Measurements from ENCODE around the gene SPSB2. TPM values are rescaled to one million over a fixed set of nuclear protein-coding genes. Genes with fewer than 3 reads are reported as not detected.

SPSB2 gene
- polyA plus RNA-seq, 1 experiment, result 2.6 TPM

DNA sequence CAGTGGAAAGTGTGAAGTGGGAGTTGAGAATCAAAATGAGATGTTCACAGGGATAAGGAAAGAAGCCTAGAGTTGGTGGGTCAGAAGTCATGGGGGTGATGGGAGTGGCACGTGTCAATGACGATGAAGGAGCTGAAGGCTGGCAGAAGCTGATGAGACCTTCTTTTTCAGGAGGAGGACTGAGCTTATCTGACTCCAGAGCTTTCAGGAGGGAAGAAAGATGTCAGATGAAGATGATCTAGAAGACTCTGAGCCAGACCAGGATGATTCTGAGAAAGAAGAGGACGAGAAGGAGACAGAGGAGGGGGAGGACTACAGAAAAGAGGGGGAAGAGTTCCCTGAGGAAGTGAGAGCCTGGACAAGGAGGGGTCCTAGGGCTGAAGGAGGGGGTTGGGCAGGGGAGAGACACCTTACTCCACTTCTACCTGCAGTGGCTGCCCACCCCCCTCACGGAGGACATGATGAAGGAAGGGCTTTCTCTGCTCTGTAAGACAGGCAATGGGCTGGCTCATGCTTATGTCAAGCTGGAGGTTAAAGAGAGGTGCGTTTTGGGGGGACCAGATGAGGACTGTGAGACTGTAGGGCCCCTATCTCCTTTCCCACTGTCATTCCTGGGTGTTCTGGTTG is 32.4 kb upstream of the SPSB2 start:
- no peak overlapping the region for H3K27ac ChIP-seq (ENCODE audit: low read depth, low read length)
- CTCF ChIA-PET, result interaction anchor here (0.6 to 4.4 kb wide), 5 partner anchors 8 to 36 kb away, joined by 3 to 23 read pairs (median 6); partner anchors contain the start of genes ENO2 and SPSB2
- POLR2A ChIA-PET, result interaction anchor here (1.6 kb wide), 1 partner anchor 14 kb away, joined by 4 read pairs; no protein-coding TSS in a partner anchor
- TF ChIP-seq, protein P1, sequence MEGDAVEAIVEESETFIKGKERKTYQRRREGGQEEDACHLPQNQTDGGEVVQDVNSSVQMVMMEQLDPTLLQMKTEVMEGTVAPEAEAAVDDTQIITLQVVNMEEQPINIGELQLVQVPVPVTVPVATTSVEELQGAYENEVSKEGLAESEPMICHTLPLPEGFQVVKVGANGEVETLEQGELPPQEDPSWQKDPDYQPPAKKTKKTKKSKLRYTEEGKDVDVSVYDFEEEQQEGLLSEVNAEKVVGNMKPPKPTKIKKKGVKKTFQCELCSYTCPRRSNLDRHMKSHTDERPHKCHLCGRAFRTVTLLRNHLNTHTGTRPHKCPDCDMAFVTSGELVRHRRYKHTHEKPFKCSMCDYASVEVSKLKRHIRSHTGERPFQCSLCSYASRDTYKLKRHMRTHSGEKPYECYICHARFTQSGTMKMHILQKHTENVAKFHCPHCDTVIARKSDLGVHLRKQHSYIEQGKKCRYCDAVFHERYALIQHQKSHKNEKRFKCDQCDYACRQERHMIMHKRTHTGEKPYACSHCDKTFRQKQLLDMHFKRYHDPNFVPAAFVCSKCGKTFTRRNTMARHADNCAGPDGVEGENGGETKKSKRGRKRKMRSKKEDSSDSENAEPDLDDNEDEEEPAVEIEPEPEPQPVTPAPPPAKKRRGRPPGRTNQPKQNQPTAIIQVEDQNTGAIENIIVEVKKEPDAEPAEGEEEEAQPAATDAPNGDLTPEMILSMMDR (IDR thresholded peaks at IDR 0.05; ENCODE audit: low read depth, low read length), result no peak
- no peaks in the 10 kb centered on the region for H3K27me3 ChIP-seq (ENCODE audit: control insufficient read depth, insufficient read depth, low read length)
- no peak for DNase-seq (ENCODE audit: low read depth, low spot score)
- no peaks in the 10 kb centered on the region for H3K9me3 ChIP-seq (ENCODE audit: control insufficient read depth, insufficient read depth, low read length)
- H3K4me3 ChIP-seq (ENCODE audit: low read depth, low read length), result peak overlapping the region; percentile 96

DNA sequence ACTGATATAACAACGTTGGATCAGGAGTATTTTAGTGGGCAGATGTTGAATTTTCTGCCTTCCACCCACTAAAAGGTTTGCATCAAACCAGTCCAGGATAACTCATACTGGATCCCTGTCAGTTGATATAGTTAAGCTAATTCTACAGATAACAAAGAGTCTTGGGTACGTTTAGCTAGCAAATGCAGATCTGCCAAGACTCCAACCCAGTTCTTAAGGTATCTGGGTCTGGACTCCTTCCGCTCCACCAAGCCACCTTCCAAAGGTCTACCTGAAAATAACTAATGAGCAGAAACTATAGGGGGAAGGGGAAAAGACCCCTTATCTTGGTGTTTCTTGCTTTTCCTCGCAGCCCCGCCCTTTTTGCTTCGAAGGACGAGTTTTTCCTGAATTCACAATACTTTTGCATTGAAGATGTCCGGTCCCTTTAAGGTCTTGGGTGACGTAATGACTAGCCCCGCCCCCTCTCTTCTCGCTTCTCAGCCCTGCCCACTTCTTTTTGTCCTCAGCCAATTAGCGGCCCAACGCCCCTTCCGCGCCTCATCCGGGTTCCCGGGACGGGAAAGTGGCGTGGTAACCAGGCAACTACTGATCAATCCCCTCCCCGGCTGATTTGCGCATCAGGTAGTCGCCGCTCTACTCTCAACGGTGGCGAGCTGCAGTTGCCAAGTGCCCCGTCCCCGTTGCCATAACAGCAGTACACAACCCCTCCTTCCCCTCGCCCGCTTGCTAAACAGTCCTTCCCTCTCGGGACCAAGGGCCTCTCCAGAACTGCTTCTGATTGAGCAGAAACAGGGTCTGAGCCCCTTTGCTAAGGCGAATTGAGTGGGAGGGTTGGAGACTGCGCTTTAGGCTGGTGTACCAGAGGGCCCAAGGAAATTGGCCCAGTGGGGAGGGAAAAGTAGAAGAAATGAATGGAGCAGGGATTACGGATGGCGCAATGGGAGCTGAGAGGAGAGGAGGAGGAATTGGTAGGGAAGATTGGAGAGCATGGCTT is 31.5 kb upstream of the SPSB2 start, which contains the start of gene LRRC23:
LRRC23 (plus strand) TSS at position 543 of the 997 bp plus-strand sequence. CDS start 812 bp downstream, outside the sequence.
- H3K9me3 ChIP-seq (ENCODE audit: control insufficient read depth, insufficient read depth, low read length), result no peaks in the 10 kb centered on the region
- H3K27ac ChIP-seq (ENCODE audit: low read depth, low read length), result peak within 1 kb of the TSS; percentile 57
- peak within 1 kb of the TSS; percentile 96 for H3K4me3 ChIP-seq (ENCODE audit: low read depth, low read length)
- ChIA-PET POLR2A (interaction anchor here (1.0 to 1.6 kb wide), 2 partner anchors 13 to 31 kb away, joined by 3 to 4 read pairs; partner anchors contain the start of gene SPSB2), CTCF (interaction anchor here (0.6 to 4.4 kb wide), 6 partner anchors 9 to 36 kb away, joined by 3 to 23 read pairs (median 5); partner anchors contain the start of genes ENO2 and SPSB2)
- TF ChIP-seq, protein P1 (IDR thresholded peaks at IDR 0.05; ENCODE audit: low read depth, low read length), result no peak
- DNase-seq (ENCODE audit: low read depth, low spot score), result peak; percentile 83
- H3K27me3 ChIP-seq (ENCODE audit: control insufficient read depth, insufficient read depth, low read length), result no peaks in the 10 kb centered on the region

DNA sequence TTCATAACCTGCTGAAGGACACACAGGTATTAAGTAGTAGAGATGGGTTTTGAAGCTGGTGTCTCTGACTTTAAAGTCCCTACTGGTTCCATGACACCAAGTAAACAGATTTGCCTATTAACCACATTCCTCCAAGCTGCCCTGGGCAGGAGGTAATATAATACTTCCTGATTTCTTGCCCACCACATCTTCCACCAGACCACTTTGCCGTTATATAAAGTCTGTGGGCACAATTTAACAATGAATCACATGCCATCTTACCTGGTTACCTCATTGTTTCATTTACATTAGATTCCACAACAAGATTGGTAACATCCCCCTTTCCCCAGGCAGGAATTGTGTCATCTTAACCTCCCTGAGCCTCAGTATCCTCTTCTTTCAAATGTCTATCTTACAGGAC is 30.6 kb upstream of the SPSB2 start:
- TF ChIP-seq, protein P1 (IDR thresholded peaks at IDR 0.05; ENCODE audit: low read depth, low read length), result no peak
- ChIA-PET CTCF (interaction anchor here (1.0 to 4.3 kb wide), 2 partner anchors 12 to 21 kb away, joined by 3 to 21 read pairs; no protein-coding TSS in a partner anchor), POLR2A (no interaction called here)
- Histone ChIP-seq H3K9me3 (ENCODE audit: control insufficient read depth, insufficient read depth, low read length) (no peaks in the 10 kb centered on the region), H3K27me3 (ENCODE audit: control insufficient read depth, insufficient read depth, low read length) (no peaks in the 10 kb centered on the region), H3K27ac (ENCODE audit: low read depth, low read length) (no peak overlapping the region), H3K4me3 (ENCODE audit: low read depth, low read length) (no peak overlapping the region)
- DNase-seq (ENCODE audit: low read depth, low spot score), result no peak

DNA sequence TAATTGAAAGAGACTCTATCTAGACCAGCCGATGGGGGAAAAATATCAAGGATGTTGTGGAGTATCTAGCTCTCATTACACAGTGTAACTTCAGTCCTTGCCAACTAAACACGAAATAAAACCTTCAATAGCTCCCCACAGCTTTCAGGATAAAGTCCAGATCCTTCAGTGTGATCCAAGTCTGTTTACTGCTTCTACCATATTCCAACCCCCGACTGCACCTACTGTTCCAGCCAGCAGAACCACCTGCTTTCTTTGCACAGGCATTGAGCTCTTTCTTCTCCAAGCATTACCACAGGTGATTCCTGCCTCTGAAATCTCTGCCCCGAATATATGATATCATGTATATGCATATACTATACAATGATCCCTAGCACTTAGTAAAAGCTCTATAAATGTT is 29.3 kb upstream of the SPSB2 start:
- Histone ChIP-seq H3K27ac (ENCODE audit: low read depth, low read length) (no peak overlapping the region), H3K27me3 (ENCODE audit: control insufficient read depth, insufficient read depth, low read length) (no peaks in the 10 kb centered on the region), H3K4me3 (ENCODE audit: low read depth, low read length) (no peak overlapping the region), H3K9me3 (ENCODE audit: control insufficient read depth, insufficient read depth, low read length) (no peaks in the 10 kb centered on the region)
- TF ChIP-seq, protein P1 (IDR thresholded peaks at IDR 0.05; ENCODE audit: low read depth, low read length), result no peak
- ChIA-PET POLR2A (interaction anchor here (1.1 to 1.6 kb wide), 2 partner anchors 11 to 29 kb away, joined by 5 read pairs; partner anchors contain the start of gene SPSB2), CTCF (interaction anchor here (0.7 to 1.5 kb wide), 5 partner anchors 11 to 59 kb away, joined by 3 to 16 read pairs (median 3); partner anchors contain the start of gene SPSB2)
- no peak for DNase-seq (ENCODE audit: low read depth, low spot score)

Data from AG04450 (cell line).